Smooth muscle cell of the umbilical artery (primary cell): ENCODE measurements around the gene DPY19L3. TPM values are rescaled to one million over a fixed set of nuclear protein-coding genes. Genes with fewer than 3 reads are reported as not detected.

Source experiments
- total RNA-seq: library from RNA; depleted of rRNA; stranded (reverse); fragments of >200 nt; gene quantifications from 2 replicates; pipeline ENCODE4 v1.2.3, GENCODE V29; 2014

DPY19L3 gene
- 27.9 and 43.6 TPM in 2 replicates for total RNA-seq

GRCh38 chr19:32405431-32406160 is at the start of gene DPY19L3:
DPY19L3 (plus strand) TSS chr19:32405770; CDS start chr19:32408254, 2,484 bp downstream.

Other genes with a start within 250 kb of the DPY19L3 start
- gene ZNF507, start 60.2 kb upstream of the DPY19L3 start, total RNA-seq, result 12.5 and 19.1 TPM in 2 replicates
- gene PDCD5, start 175.4 kb downstream of the DPY19L3 start, total RNA-seq, result 111 and 114 TPM in 2 replicates